ENCODE data around the gene KRT33B.

- TF ChIP-seq CTCF (IDR thresholded peaks at IDR 0.05; ENCODE audit: low read length) (no peak), EZH2 (optimal IDR thresholded peaks at IDR 0.05; ENCODE audit: low read depth, low read length) (no peak)
Measured at GRCh38 chr17:41332239-41332638, 37.4 kb downstream of the KRT33B start.
